SU-DHL-6 (cell line): ENCODE results near the gene MAST4.

ENCODE experiments used
- H2AFZ ChIP-seq: fragments of 200-600 bp; sonication (generic); 2 replicates; pipeline ENCODE4 v1.6.1; 2014; ENCODE audit warnings: low read depth, mild to moderate bottlenecking, moderate library complexity, mixed read lengths, antibody characterized with exemption, low read length; ENCODE audit not compliant: severe bottlenecking
- H3F3A ChIP-seq: fragments of 200-600 bp; shearing (Covaris generic); 2 replicates; pipeline ENCODE4 v1.6.0; 2016; ENCODE audit warnings: antibody characterized with exemption, mild to moderate bottlenecking; ENCODE audit not compliant: insufficient read depth
- H3K27ac ChIP-seq: fragments of 200-600 bp; sonication (generic); 2 replicates; pipeline ENCODE4 v1.5.1; 2016; ENCODE audit warnings: low read depth, mild to moderate bottlenecking, low read length, moderate library complexity, mixed read lengths
- H3K27me3 ChIP-seq: fragments of 200-600 bp; sonication (generic), shearing (Covaris generic); 2 replicates; pipeline ENCODE4 v1.6.0; 2014; ENCODE audit warnings: mild to moderate bottlenecking, low read length
- H3K36me3 ChIP-seq: fragments of 200-600 bp; sonication (generic); 2 replicates; pipeline ENCODE4 v1.6.1; 2014; ENCODE audit warnings: mild to moderate bottlenecking, low read length, mixed read lengths
- H3K4me2 ChIP-seq: fragments of 300-600, 200-600 bp; shearing (Covaris generic), sonication (generic); 2 replicates; pipeline ENCODE4 v1.6.0; 2014; ENCODE audit warnings: low read length, low read depth, mild to moderate bottlenecking; ENCODE audit not compliant: poor library complexity, severe bottlenecking
- H3K4me3 ChIP-seq: fragments of 200-600 bp; sonication (generic); 2 replicates; pipeline ENCODE4 v1.5.1; 2014; ENCODE audit warnings: antibody characterized with exemption, low read length, mild to moderate bottlenecking, mixed read lengths; ENCODE audit not compliant: insufficient read depth, poor library complexity, severe bottlenecking
- H3K79me2 ChIP-seq: fragments of 200-600 bp; sonication (generic); 2 replicates; pipeline ENCODE4 v1.6.1; 2014; ENCODE audit warnings: mild to moderate bottlenecking, low read length, moderate library complexity; ENCODE audit not compliant: insufficient read depth
- H3K9ac ChIP-seq: fragments of 200-600 bp; sonication (generic); 2 replicates; pipeline ENCODE4 v1.7.0; 2014; ENCODE audit warnings: mild to moderate bottlenecking, low read length
- H3K9me2 ChIP-seq: fragments of 200-600 bp; sonication (generic); replicated peaks from 2 replicates; pipeline ENCODE4 v1.6.1; 2014; ENCODE audit warnings: low read length; ENCODE audit not compliant: insufficient read depth
- H3K9me3 ChIP-seq: fragments of 200-600 bp; sonication (generic); 2 replicates; pipeline ENCODE4 v1.6.1; 2014; ENCODE audit warnings: low read length, mixed read lengths; ENCODE audit not compliant: insufficient read depth
- H4K20me1 ChIP-seq: fragments of 200-600 bp; sonication (generic); 2 replicates; pipeline ENCODE4 v1.6.1; 2014; ENCODE audit warnings: low read depth, mild to moderate bottlenecking, antibody characterized with exemption, low read length, moderate library complexity, mixed read lengths
- CTCF ChIP-seq: fragments of 200-600 bp; sonication (generic); IDR thresholded peaks from one replicate; pipeline ENCODE4 v1.5.1; 2017; ENCODE audit warnings: antibody characterized with exemption, mild to moderate bottlenecking, low read length, moderate library complexity; ENCODE audit not compliant: insufficient read depth, poor library complexity, severe bottlenecking
- EZH2phosphoT487 ChIP-seq: fragments of 200-600 bp; sonication (generic), shearing (Covaris generic); conservative IDR thresholded peaks from 2 replicates; pipeline ENCODE4 v1.6.1; 2018; ENCODE audit warnings: mild to moderate bottlenecking, antibody characterized with exemption, low read length, moderate library complexity, mixed read lengths

Gene MAST4

DNA sequence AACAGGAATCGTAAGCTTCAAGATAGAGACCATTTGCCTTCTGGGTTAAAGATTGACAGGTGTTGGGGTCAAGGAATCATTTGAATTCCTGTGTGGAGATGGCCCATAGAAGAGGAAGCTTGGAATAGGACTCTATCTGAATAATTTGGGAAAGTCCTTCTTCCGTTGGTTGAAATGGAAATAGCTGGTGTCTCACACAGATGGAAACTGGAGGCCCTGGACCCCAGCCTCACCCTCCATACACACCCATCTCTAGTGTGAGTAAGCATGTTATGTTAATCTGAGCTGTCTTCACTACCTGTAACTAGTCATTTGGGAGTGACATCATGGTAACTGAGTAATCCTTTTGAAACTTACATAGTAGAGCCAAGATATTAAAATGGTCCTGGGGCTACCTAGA is 416.0 kb downstream of the MAST4 start:
- Histone ChIP-seq H3K27me3 (no peaks in the 10 kb centered on the region), H3K36me3 (no peaks in the 10 kb centered on the region), H3K9ac (no peak overlapping the region), H4K20me1 (no peaks in the 10 kb centered on the region), H3K4me2 (no peak overlapping the region), H3K9me2 (no peaks in the 10 kb centered on the region), H3F3A (no peaks in the 10 kb centered on the region), H2AFZ (no peak overlapping the region), H3K4me3 (no peak overlapping the region), H3K27ac (no peak overlapping the region), H3K9me3 (no peaks in the 10 kb centered on the region), H3K79me2 (no peaks in the 10 kb centered on the region)
- no peak for TF ChIP-seq CTCF
- no peak for TF ChIP-seq EZH2phosphoT487

DNA sequence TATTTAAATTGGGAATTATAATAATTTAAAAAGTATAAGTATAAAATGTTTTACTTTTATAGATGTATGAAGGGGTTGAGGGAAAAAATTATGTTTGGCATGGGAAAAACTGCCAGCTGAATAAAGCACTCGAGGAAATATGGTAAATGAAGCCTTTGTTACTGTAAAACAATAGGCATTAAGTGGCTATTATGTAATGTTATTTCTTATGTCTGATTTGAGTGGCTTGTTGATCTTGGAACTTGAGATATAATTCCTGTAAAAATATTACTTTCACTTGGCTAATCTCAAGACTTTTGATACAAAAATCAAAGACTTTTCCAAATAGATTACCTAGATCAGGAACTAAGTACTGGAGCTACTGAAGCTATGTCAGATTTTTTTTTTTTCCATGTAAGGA is 417.5 kb downstream of the MAST4 start:
- Histone ChIP-seq H3K4me3 (no peak overlapping the region), H2AFZ (no peak overlapping the region), H3K79me2 (no peaks in the 10 kb centered on the region), H3K9me3 (no peaks in the 10 kb centered on the region), H4K20me1 (no peaks in the 10 kb centered on the region), H3K27ac (no peak overlapping the region), H3F3A (no peaks in the 10 kb centered on the region), H3K36me3 (no peaks in the 10 kb centered on the region), H3K9ac (no peak overlapping the region), H3K4me2 (no peak overlapping the region), H3K27me3 (no peaks in the 10 kb centered on the region), H3K9me2 (no peaks in the 10 kb centered on the region)
- TF ChIP-seq CTCF, result no peak
- TF ChIP-seq EZH2phosphoT487, result no peak

- H3K27ac ChIP-seq, result no peak overlapping the region
- no peaks in the 10 kb centered on the region for H4K20me1 ChIP-seq
- no peaks in the 10 kb centered on the region for H3K9me2 ChIP-seq
These were observed 418.0 kb downstream of the MAST4 start for GRCh38 chr5:67014191-67014590.

More at GRCh38 chr5:67014191-67014590, 418.0 kb downstream of the MAST4 start:
- no peak overlapping the region for H3K4me3 ChIP-seq
- H3K27me3 ChIP-seq, result no peaks in the 10 kb centered on the region
- H3K79me2 ChIP-seq, result no peaks in the 10 kb centered on the region
- no peaks in the 10 kb centered on the region for H3K36me3 ChIP-seq
- no peaks in the 10 kb centered on the region for H3F3A ChIP-seq
- H3K9me3 ChIP-seq, result no peaks in the 10 kb centered on the region
- TF ChIP-seq CTCF, result no peak
- TF ChIP-seq EZH2phosphoT487, result no peak
- no peak overlapping the region for H3K4me2 ChIP-seq
- H3K9ac ChIP-seq, result no peak overlapping the region
- no peak overlapping the region for H2AFZ ChIP-seq
